ENCODE data around the gene DDX24. TPM values are rescaled to one million over a fixed set of nuclear protein-coding genes. Genes with fewer than 3 reads are reported as not detected.
A peak's percentile ranks its signal among the peaks of the same experiment; 100 is the strongest.

DDX24 gene
- total and polyA plus RNA-seq, 2 experiments from 2014 or later = 123 to 149 TPM

- in situ Hi-C loops (cut with MboI) = no loop called here
- Histone ChIP-seq H3K9me3 (ENCODE audit: low read depth) (no peaks in the 10 kb centered on the region), H2AFZ (peak overlapping the region; percentile 99), H3K27ac (peak overlapping the region; percentile 86), H3K4me1 (ENCODE audit: insufficient read depth) (peaks cover 35% of the 10 kb centered on the region), H3K4me3 (peak overlapping the region; percentile 87), H3K9ac (peak overlapping the region; percentile 96), H3K4me2 (ENCODE audit: unreplicated experiment) (peak overlapping the region; percentile 92), H3K27me3 (replicated peaks; ENCODE audit: insufficient read depth) (no peaks in the 10 kb centered on the region), H4K20me1 (ENCODE audit: insufficient read depth) (peaks cover 19% of the 10 kb centered on the region), H3K9me2 (ENCODE audit: insufficient read depth) (no peaks in the 10 kb centered on the region), H3K36me3 (ENCODE audit: low read depth) (peaks cover 25% of the 10 kb centered on the region), H3F3A (ENCODE audit: insufficient read depth) (no peaks in the 10 kb centered on the region), H3K79me2 (ENCODE audit: insufficient read depth) (peaks cover 84% of the 10 kb centered on the region)
- peak; percentile 40 for DNase-seq
- 2 to 3% methylated on average over 15 of the region's 15 CpGs for WGBS, 2 experiments (ENCODE audit: low coverage in 1 of 2, low lambda C conversion rate in 2 of 2, missing lambda C conversion rate in 2 of 2)
- TF ChIP-seq EZH2 (IDR thresholded peaks at IDR 0.05; ENCODE audit: insufficient read depth, poor library complexity, severe bottlenecking) (no peak), EZH2phosphoT487 (IDR thresholded peaks at IDR 0.05; ENCODE audit: insufficient read depth, low read depth) (no peak)
Observed at GRCh38 chr14:94079891-94080620, 946 bp downstream of the DDX24 start.

DNA sequence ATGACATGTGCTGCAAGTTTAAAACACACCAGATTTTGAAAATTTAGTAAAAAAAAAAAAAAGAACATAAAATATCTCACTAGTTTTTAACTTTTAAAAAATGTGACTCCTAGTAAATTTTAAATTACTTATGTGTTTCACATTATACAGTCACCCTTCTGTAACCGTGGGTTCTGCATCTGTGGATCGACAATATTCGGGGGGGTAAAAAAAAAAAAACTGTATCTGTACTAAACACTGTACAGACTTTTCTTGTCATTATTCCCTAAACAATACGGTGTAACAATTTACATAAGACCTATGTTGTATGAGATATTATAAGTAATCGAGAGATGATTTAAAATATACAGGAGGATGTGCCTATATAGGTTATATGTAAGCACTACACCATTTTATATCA is 3.2 kb downstream of the DDX24 start:
- H3K9me3 ChIP-seq (ENCODE audit: low read depth) = no peaks in the 10 kb centered on the region
- TF ChIP-seq EZH2phosphoT487 (IDR thresholded peaks at IDR 0.05; ENCODE audit: insufficient read depth, low read depth) = no peak
- no peak for TF ChIP-seq EZH2 (IDR thresholded peaks at IDR 0.05; ENCODE audit: insufficient read depth, poor library complexity, severe bottlenecking)
- H3K27me3 ChIP-seq (replicated peaks; ENCODE audit: insufficient read depth) = no peaks in the 10 kb centered on the region
- in situ Hi-C loops (cut with MboI) = no loop called here
- no peak overlapping the region for H3K27ac ChIP-seq
- H4K20me1 ChIP-seq (ENCODE audit: insufficient read depth) = peaks cover 19% of the 10 kb centered on the region
- H3K9me2 ChIP-seq (ENCODE audit: insufficient read depth) = no peaks in the 10 kb centered on the region
- H2AFZ ChIP-seq = no peak overlapping the region
- 77 to 83% methylated on average over 5 of the region's 5 CpGs for WGBS, 2 experiments (ENCODE audit: low coverage in 1 of 2, low lambda C conversion rate in 2 of 2, missing lambda C conversion rate in 2 of 2)
- peaks cover 7% of the 10 kb centered on the region; the same call in 1 of the 2 replicates for H3F3A ChIP-seq (ENCODE audit: insufficient read depth)
- H3K4me2 ChIP-seq (ENCODE audit: unreplicated experiment) = peak overlapping the region; percentile 92
- DNase-seq = no peak
- H3K4me3 ChIP-seq = peak overlapping the region; percentile 87
- H3K9ac ChIP-seq = no peak overlapping the region
- H3K36me3 ChIP-seq (ENCODE audit: low read depth) = peaks cover 35% of the 10 kb centered on the region
- peaks cover 35% of the 10 kb centered on the region for H3K4me1 ChIP-seq (ENCODE audit: insufficient read depth)
- H3K79me2 ChIP-seq (ENCODE audit: insufficient read depth) = peaks cover 96% of the 10 kb centered on the region

DNA sequence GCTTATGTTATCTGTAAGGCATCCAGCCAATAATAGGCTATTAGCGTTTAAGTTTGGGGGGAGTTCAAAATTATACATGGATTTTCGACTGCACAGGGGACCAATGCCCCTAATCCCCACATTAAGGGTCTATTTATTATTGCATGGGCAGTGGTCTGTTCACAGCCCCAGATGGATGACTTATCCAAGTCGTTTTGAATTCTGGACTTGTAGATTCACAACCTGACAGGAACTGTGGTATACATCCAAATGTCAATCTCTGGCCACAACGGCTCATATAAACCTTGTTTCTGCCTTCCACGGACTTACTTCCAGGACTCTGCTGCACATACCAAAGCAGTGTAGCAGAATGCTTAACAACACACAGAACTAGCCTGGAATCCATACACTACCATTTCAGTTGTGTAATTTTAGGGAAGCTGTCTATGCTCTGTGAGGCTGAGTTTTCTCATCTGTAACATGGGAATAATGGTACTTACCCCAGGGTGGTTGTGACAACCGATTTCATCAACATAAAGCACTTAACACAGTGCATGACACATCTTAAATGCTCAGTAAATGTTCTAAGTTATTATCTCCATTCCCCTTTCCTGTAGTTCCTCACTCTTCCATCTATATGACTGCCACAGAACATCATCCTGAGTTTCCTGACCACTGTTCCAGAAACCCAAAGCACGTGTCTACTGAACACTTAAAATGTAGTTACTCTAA is 3.7 kb downstream of the DDX24 start:
- H4K20me1 ChIP-seq (ENCODE audit: insufficient read depth) = peaks cover 19% of the 10 kb centered on the region
- H3F3A ChIP-seq (ENCODE audit: insufficient read depth) = peaks cover 7% of the 10 kb centered on the region; the same call in 1 of the 2 replicates
- no peaks in the 10 kb centered on the region for H3K9me2 ChIP-seq (ENCODE audit: insufficient read depth)
- H3K9me3 ChIP-seq (ENCODE audit: low read depth) = no peaks in the 10 kb centered on the region
- no peak overlapping the region for H2AFZ ChIP-seq
- H3K4me2 ChIP-seq (ENCODE audit: unreplicated experiment) = peak overlapping the region; percentile 92
- peaks cover 35% of the 10 kb centered on the region for H3K36me3 ChIP-seq (ENCODE audit: low read depth)
- TF ChIP-seq EZH2 (IDR thresholded peaks at IDR 0.05; ENCODE audit: insufficient read depth, poor library complexity, severe bottlenecking) = no peak
- TF ChIP-seq EZH2phosphoT487 (IDR thresholded peaks at IDR 0.05; ENCODE audit: insufficient read depth, low read depth) = no peak
- in situ Hi-C loops (cut with MboI) = no loop called here
- H3K4me1 ChIP-seq (ENCODE audit: insufficient read depth) = peaks cover 35% of the 10 kb centered on the region
- peak overlapping the region; percentile 87 for H3K4me3 ChIP-seq
- H3K27ac ChIP-seq = no peak overlapping the region
- no peak overlapping the region for H3K9ac ChIP-seq
- H3K79me2 ChIP-seq (ENCODE audit: insufficient read depth) = peaks cover 96% of the 10 kb centered on the region
- H3K27me3 ChIP-seq (replicated peaks; ENCODE audit: insufficient read depth) = no peaks in the 10 kb centered on the region
- 71 to 72% methylated on average over 7 of the region's 7 CpGs for WGBS, 2 experiments (ENCODE audit: low coverage in 1 of 2, low lambda C conversion rate in 2 of 2, missing lambda C conversion rate in 2 of 2)
- peak; percentile 25 for DNase-seq

DNA sequence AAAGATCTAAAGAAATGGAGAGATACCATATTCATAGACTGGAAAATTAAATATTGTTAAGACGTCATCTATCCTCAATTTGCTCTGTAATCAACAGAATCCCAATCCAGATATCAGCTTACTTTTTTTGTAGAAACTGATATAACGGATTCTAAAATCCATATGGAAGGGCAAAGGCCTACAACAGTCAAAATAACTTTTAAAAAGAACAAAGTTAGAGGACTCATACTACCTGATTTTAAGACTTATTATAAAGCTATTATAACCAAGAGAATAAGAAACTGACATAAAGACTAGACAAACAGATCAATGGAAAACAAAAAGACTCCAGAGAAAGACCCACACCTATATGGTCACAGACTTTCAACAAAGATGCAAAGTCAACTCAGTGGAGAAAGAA is 6.0 kb downstream of the DDX24 start:
- no peak for TF ChIP-seq EZH2phosphoT487 (IDR thresholded peaks at IDR 0.05; ENCODE audit: insufficient read depth, low read depth)
- no peak for TF ChIP-seq EZH2 (IDR thresholded peaks at IDR 0.05; ENCODE audit: insufficient read depth, poor library complexity, severe bottlenecking)
- H3K27ac ChIP-seq = no peak overlapping the region
- WGBS, 2 experiments (ENCODE audit: low coverage in 1 of 2, low lambda C conversion rate in 2 of 2, missing lambda C conversion rate in 2 of 2) = 76 to 82% methylated on average over 2 of the region's 2 CpGs
- no peak for DNase-seq
- H3K4me3 ChIP-seq = no peak overlapping the region
- no peak overlapping the region for H3K9ac ChIP-seq
- peaks cover 100% of the 10 kb centered on the region for H3K79me2 ChIP-seq (ENCODE audit: insufficient read depth)
- H3K4me1 ChIP-seq (ENCODE audit: insufficient read depth) = peaks cover 31% of the 10 kb centered on the region
- no peak overlapping the region for H3K4me2 ChIP-seq (ENCODE audit: unreplicated experiment)
- no peaks in the 10 kb centered on the region for H3K27me3 ChIP-seq (replicated peaks; ENCODE audit: insufficient read depth)
- in situ Hi-C loops (cut with MboI) = no loop called here
- peaks cover 3% of the 10 kb centered on the region for H3K9me3 ChIP-seq (ENCODE audit: low read depth)
- H3K9me2 ChIP-seq (ENCODE audit: insufficient read depth) = no peaks in the 10 kb centered on the region
- no peak overlapping the region for H2AFZ ChIP-seq
- H4K20me1 ChIP-seq (ENCODE audit: insufficient read depth) = peaks cover 30% of the 10 kb centered on the region
- H3F3A ChIP-seq (ENCODE audit: insufficient read depth) = peaks cover 7% of the 10 kb centered on the region; the same call in 1 of the 2 replicates
- H3K36me3 ChIP-seq (ENCODE audit: low read depth) = peaks cover 37% of the 10 kb centered on the region
